Activated T-cell treated with anti-CD3 and anti-CD28 coated beads, Interleukin-2, amount 50 U/mL, for 72 hours (primary cell): ENCODE data around the gene SDCBP2. TPM values are rescaled to one million over a fixed set of nuclear protein-coding genes. Genes with fewer than 3 reads are reported as not detected.

Experiments
- ATAC-seq, 2 donors: fragments of 150-1000 bp; cut with Tn5 transposase; replicated peaks in 1 of 2; 2 replicates each; pipeline ENCODE4 v1.10.0; 2021; ENCODE audit warnings: moderate library complexity in 2 of 2, mild to moderate bottlenecking in 1 of 2
- DNase-seq, 2 donors: peaks; one replicate each; pipeline ENCODE4 v3.0.0; 2021 to 2022; ENCODE audit warnings: mixed read lengths in 1 of 2
- H3K27ac Mint-ChIP-seq: one replicate; pipeline ENCODE4 v1.8.0; 2022; ENCODE audit warnings: mild to moderate bottlenecking, moderate library complexity, mixed read lengths
- H3K27me3 Mint-ChIP-seq: one replicate; pipeline ENCODE4 v1.8.0; 2022; ENCODE audit warnings: low read depth, mixed read lengths
- H3K36me3 Mint-ChIP-seq, 2 donors: one replicate each; pipeline ENCODE4 v1.8.0; 2022; ENCODE audit warnings: mixed read lengths in 2 of 2, mild to moderate bottlenecking in 1 of 2; ENCODE audit not compliant: insufficient read depth in 2 of 2
- H3K4me1 Mint-ChIP-seq: one replicate; pipeline ENCODE4 v1.8.0; 2022; ENCODE audit warnings: low read depth, mixed read lengths
- H3K4me3 Mint-ChIP-seq, 2 donors: one replicate each; pipeline ENCODE4 v1.8.0; 2022; ENCODE audit warnings: mild to moderate bottlenecking in 2 of 2, mixed read lengths in 2 of 2, moderate library complexity in 2 of 2
- H3K9me3 Mint-ChIP-seq, 2 donors: one replicate each; pipeline ENCODE4 v1.8.0; 2022; ENCODE audit warnings: mixed read lengths in 2 of 2
- total RNA-seq, 2 donors: library from RNA; stranded (reverse); gene quantifications; one replicate each; pipeline ENCODE4 v1.2.3, GENCODE V29; 2022

SDCBP2 gene
- total RNA-seq, 2 donors from 2014 or later, result 11.0 to 11.5 TPM

DNA sequence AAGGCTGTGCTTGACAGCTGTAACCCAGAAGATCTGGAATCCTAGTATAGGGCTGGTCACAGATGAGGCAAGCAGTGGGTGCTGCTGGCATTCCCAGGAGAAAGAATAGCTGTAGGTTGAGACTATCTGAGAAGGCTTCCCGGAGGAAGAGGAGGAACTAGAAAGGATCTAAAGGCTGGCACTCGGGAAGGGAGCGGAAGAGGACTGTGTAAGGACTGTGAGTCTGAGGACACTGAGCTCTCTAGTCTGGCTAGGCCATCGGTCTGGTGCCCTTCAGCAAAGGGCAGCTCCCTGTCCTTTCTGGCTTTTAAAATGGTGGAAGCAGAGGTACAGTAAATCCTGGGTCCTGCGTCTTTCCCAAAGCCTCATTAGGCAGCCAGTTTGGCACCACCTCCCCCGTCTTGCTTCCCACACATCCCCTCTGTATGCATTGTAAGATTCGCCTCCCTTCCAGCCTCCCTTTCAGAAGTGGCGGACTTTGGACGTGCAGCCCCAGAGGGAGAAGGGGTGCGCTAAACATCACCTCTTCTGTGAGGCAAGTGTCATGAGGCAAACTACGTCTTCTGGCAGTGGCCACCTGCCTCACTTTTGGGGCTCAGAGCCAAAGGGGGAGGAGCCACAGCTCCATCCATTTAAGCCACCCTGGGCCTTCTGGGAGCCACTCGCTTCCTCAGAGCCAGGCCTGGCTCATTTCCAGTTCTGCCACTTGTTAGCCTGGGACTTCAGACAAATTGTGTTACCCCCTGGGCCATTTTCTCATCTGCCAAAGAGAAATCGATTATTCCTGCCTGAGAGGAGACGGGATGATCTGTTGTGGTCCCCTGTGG is 54.2 kb downstream of the SDCBP2 start:
- H3K9me3 Mint-ChIP-seq, result no peaks in the 10 kb centered on the region
- no peak overlapping the region for H3K27ac Mint-ChIP-seq
- no peaks in the 10 kb centered on the region for H3K27me3 Mint-ChIP-seq
- peaks cover 16% of the 10 kb centered on the region for H3K4me1 Mint-ChIP-seq
- H3K4me3 Mint-ChIP-seq, result no peak overlapping the region
- H3K36me3 Mint-ChIP-seq, result no peaks in the 10 kb centered on the region
- DNase-seq, result no peak
- no peak for ATAC-seq

DNA sequence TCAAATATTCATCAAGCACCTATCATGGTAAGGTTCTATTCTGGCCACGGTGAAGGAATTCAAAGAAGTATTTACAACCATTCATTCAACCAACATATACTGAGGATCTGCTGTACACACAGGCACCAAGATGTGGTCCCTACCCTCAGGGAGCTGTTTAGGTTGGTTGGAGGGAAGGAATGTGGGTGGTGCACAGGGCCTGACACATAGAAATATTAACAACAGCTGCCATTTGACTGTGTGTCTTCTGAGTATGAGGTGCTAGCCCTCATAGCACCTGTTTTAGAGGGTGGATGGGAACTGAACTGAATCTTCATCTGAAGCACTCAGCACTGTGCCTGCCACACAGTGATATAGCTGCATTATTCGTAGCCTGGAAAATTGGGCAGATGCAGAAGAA is 55.6 kb downstream of the SDCBP2 start:
- H3K9me3 Mint-ChIP-seq, result no peaks in the 10 kb centered on the region
- no peak for ATAC-seq
- DNase-seq, result no peak
- H3K36me3 Mint-ChIP-seq, result no peaks in the 10 kb centered on the region
- no peaks in the 10 kb centered on the region for H3K27me3 Mint-ChIP-seq
- peaks cover 26% of the 10 kb centered on the region for H3K4me1 Mint-ChIP-seq
- H3K27ac Mint-ChIP-seq, result no peak overlapping the region
- H3K4me3 Mint-ChIP-seq, result no peak overlapping the region

DNA sequence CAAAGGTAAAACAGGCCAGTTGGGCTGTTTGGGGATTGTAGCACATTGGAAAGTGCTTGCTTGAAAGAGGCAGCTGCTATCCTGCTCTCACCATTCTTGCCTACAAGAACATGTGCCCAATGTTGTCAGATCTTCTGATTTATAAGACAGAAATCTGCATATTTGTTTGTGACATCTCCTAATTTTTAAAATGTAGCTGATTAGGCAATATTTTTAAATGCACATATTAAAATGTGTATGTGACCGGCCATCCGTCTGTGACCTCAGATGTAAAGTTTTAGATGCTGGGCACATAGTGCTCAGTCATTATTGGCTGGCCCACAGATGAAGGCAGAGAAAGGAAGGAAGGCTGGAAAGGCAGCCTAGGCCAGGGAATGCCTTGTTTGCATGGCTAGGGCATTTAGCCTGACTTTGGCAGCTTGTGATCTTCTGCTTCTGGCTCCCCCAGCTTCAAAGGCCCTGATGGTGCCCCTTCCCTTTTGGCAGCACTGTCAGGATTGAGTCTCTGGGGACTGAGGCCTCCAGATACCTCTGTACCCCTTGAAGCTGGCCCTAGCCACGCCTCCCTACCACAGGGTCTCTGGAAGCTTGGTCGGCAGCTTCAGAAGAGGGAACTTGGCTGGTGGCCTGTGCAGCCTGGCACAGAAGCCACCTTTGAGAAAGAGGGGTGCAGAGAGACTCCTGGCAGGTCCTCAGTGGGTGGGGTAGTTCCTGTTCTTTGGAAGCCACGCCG is 56.4 kb downstream of the SDCBP2 start:
- Mint-ChIP-seq H3K9me3 (no peaks in the 10 kb centered on the region), H3K27ac (no peak overlapping the region), H3K4me1 (peaks cover 34% of the 10 kb centered on the region), H3K36me3 (no peaks in the 10 kb centered on the region), H3K27me3 (no peaks in the 10 kb centered on the region), H3K4me3 (no peak overlapping the region)
- DNase-seq (no peak), ATAC-seq (no peak)

DNA sequence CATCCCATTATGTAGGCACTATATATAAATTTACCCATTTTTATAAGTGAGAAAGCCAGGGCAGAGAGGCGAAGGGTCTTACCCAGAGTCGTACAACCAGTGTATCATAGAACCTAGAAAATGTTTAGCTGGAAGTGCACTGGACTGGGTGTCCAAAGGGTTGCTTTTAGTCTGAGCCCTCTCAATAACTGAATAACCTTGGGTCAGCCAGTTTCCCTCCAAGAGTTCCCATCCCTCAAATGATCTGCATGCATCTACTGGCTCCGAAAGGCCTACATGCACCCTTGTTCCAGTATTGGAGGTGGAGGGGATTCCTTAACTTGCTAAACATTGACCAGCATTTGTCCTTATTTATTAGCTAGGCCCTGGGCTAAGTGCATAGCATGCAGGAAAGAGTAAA is 59.1 kb downstream of the SDCBP2 start:
- no peak overlapping the region for H3K27ac Mint-ChIP-seq
- DNase-seq, result no peak
- H3K9me3 Mint-ChIP-seq, result no peaks in the 10 kb centered on the region
- no peaks in the 10 kb centered on the region for H3K36me3 Mint-ChIP-seq
- no peaks in the 10 kb centered on the region for H3K27me3 Mint-ChIP-seq
- no peak for ATAC-seq
- peaks cover 53% of the 10 kb centered on the region for H3K4me1 Mint-ChIP-seq
- no peak overlapping the region for H3K4me3 Mint-ChIP-seq

DNA sequence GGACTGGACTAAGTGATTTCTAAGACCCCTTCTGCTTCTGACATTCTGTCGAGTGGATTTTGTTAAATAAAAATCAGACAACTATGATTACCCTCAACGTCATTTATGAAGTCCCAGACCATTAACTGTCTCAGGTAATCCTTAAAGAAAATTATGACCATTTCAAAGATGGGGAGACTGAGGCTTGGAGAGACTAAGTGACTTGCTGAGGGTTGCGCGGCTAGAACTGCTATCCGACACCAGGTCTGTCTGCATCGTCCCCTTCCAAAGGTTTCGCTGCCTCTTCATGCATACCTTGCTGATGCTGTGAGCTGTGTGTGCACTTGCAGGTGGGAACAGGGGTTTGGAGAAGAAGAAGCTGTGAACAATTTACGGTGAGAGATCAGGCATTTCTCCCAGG is 59.7 kb downstream of the SDCBP2 start:
- H3K36me3 Mint-ChIP-seq, result no peaks in the 10 kb centered on the region
- no peak overlapping the region for H3K27ac Mint-ChIP-seq
- H3K9me3 Mint-ChIP-seq, result no peaks in the 10 kb centered on the region
- H3K4me1 Mint-ChIP-seq, result peaks cover 56% of the 10 kb centered on the region
- ATAC-seq, result no peak
- H3K4me3 Mint-ChIP-seq, result no peak overlapping the region
- no peak for DNase-seq
- H3K27me3 Mint-ChIP-seq, result no peaks in the 10 kb centered on the region

DNA sequence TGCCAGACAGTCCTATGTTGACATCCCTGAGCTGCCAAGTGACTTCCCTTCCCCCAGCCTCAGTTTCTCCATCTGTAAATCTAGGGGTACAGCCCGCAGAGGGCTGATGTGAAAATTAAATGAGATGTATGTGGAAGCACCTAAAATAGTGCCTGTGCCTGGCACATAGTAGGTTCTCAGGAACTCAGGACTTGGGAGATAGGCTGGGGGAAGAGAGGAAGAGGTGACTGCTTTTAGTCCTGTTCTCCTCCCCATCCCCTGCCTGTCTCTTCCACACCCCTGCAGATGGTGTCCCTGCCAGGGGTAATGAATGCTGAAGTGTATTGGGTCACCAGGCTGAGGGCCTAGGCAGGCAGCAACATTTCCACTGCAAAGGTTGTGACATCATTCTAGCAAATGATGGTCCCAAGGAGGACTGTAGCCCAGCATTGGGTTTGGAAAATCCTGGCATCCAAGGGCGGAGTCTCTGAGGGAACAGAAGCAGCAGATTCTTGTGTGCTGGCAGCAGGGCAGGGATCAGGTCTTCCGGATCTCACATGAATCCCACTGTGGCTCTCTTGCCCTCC is 61.0 kb downstream of the SDCBP2 start:
- no peak for DNase-seq
- peaks cover 0 to 4% of the 10 kb centered on the region in 2 donors for H3K36me3 Mint-ChIP-seq
- H3K4me1 Mint-ChIP-seq, result peaks cover 61% of the 10 kb centered on the region
- no peak for ATAC-seq
- no peaks in the 10 kb centered on the region for H3K9me3 Mint-ChIP-seq
- H3K27ac Mint-ChIP-seq, result no peak overlapping the region
- no peaks in the 10 kb centered on the region for H3K27me3 Mint-ChIP-seq
- H3K4me3 Mint-ChIP-seq, result peak overlapping the region; percentile 54 to 65

DNA sequence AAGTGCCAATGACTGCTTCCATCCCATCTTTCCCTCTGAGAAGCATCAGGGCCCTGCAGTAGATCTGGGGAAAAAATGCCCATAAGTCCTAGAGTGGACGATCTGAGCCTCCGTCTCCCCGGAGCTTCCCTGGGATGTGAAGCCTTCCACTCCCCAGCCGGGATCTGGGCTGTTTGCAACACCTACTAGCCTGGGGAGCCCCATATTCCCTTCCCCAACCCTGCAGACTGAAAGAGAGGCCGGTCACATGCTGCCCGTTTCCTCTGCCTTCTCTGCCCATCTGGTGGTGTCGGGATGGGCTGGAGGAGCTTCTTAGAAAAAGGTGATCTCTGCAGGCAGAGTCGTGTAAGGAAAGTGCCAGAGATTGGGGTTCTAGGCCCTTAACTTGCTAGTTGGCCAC is 61.8 kb downstream of the SDCBP2 start:
- H3K36me3 Mint-ChIP-seq, result peaks cover 2 to 11% of the 10 kb centered on the region in 2 donors
- no peak for ATAC-seq
- no peak overlapping the region for H3K27ac Mint-ChIP-seq
- DNase-seq, result no peak
- no peaks in the 10 kb centered on the region for H3K9me3 Mint-ChIP-seq
- peak overlapping the region; percentile 54 to 65 for H3K4me3 Mint-ChIP-seq
- H3K4me1 Mint-ChIP-seq, result peaks cover 57% of the 10 kb centered on the region
- no peaks in the 10 kb centered on the region for H3K27me3 Mint-ChIP-seq

DNA sequence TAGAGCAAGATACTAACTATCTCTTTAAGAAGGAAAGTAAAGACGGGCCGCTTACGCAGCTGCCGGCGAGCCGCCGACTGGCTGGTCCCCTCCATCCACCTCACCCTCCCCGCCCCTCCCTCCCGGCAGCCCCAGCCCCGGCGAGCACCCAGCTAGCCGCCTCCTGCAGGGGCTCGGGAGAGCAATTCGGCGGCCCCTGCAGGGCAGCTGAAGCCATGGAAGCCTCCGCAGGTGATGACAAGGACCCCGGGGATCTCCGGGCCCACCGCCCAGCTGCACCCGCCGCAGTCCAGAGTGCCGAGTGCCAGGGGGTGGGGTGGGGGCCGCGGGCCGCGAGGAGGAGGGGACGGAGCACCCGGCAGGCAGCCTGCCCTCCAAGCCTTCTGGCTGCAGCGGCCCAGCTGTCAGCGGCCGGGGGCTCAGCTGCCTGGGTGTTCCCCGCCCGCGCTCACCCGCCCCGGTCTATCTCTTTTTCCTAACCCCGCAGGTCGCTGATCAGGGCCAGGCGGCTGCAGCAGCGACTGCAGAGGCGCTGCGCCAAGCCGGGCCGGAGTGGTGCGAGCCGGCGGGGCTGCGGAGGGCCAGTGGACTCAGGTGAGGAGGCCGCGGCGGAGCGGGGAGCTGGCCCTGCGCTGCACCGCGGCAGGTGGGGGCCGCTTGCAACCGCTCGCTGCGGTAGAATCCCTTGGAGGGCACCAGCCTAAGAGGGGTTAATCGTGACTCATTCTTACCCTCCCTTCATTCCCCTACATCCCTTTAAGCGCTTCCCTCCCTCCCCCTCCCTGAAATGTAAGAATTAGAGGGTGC is 62.6 kb downstream of the SDCBP2 start, which contains the start of gene SNPH:
TSS of gene SNPH (plus strand) at position 128 of the 807 bp plus-strand sequence. CDS start 29,946 bp downstream, outside the sequence.
- no peaks in the 10 kb centered on the region for H3K9me3 Mint-ChIP-seq
- peak within 1 kb of the TSS; percentile 94 for H3K27ac Mint-ChIP-seq
- peaks cover 2 to 15% of the 10 kb centered on the region in 2 donors for H3K36me3 Mint-ChIP-seq
- no peaks in the 10 kb centered on the region for H3K27me3 Mint-ChIP-seq
- ATAC-seq (peak; percentile 95), DNase-seq (peak; percentile 77 to 82)
- peak within 1 kb of the TSS; percentile 77 to 91 for H3K4me3 Mint-ChIP-seq
- H3K4me1 Mint-ChIP-seq, result peaks cover 51% of the 10 kb centered on the region

DNA sequence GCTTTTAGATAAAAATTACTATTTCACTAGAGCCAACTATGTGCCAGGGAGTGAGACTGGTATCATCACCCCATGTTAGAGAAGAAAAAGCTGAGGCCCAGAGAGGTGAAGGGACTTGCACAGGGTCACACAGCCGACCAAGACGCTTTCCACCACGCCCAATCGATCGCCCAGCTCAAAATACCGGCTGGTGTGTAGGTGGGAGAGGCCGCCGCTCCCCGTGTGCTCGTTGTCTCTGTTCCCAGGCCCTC is 63.1 kb downstream of the SDCBP2 start:
- DNase-seq, result no peak
- H3K4me1 Mint-ChIP-seq, result peaks cover 46% of the 10 kb centered on the region
- peaks cover 2 to 15% of the 10 kb centered on the region in 2 donors for H3K36me3 Mint-ChIP-seq
- no peaks in the 10 kb centered on the region for H3K9me3 Mint-ChIP-seq
- no peaks in the 10 kb centered on the region for H3K27me3 Mint-ChIP-seq
- H3K27ac Mint-ChIP-seq, result peak overlapping the region; percentile 94
- no peak for ATAC-seq
- H3K4me3 Mint-ChIP-seq, result peak overlapping the region; percentile 77 to 91

DNA sequence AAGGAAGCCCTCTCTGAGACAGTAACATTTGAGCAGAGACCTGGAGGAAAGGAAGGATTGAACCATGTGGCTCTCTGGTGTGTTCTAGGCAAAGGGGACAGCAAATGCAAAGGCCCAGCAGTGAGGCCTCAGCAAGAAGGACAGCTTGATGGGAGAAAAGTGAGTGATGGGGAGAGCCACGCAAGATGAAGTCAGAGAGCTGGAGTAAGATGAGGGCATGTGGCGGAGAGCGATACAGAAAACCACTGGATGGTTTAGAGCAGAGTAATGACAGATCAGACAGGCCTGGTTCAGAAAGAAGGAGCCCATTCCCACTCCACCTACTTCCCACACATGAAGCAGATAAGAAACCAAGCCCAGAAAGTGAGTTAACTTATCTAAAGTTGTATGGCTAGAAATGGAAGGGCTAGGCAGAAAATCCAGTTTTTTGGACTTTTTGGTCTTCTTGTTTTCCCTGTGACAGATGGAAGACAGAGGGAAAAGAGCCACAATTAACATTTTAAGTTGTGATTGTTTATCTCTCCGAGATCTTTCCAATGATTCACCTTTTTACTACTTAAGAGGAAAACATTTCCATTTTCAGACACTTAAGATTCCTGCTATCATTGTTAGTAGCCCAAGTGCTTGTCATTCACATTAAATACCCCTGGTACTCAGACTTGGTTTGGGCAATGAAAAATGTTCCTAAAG is 63.6 kb downstream of the SDCBP2 start:
- H3K27me3 Mint-ChIP-seq, result no peaks in the 10 kb centered on the region
- peak overlapping the region; percentile 77 to 91 for H3K4me3 Mint-ChIP-seq
- H3K4me1 Mint-ChIP-seq, result peaks cover 45% of the 10 kb centered on the region
- peak overlapping the region; percentile 94 for H3K27ac Mint-ChIP-seq
- DNase-seq, result no peak
- H3K36me3 Mint-ChIP-seq, result peaks cover 2 to 15% of the 10 kb centered on the region in 2 donors
- no peaks in the 10 kb centered on the region for H3K9me3 Mint-ChIP-seq
- no peak for ATAC-seq

DNA sequence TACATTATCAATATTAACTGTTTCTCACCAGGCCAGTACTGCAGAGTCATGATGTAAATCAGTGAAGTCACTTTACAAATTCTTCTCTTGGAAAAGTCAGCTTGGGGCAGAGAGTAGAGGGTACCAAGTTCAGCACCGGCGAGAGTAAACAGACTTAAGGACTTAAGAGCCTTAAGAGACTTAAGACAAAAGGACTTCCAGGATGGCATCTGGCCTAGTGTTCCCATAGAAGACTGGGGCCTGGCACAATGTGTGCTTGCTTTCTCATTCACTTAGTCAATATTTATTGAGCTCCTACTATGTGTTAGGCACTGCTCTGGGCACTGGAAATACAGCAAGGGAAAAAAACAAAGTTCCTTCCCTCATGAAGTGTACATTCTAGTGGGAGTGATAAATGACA is 64.2 kb downstream of the SDCBP2 start:
- H3K4me3 Mint-ChIP-seq, result peak overlapping the region; percentile 77 to 91
- H3K27ac Mint-ChIP-seq, result peak overlapping the region; percentile 94
- H3K4me1 Mint-ChIP-seq, result peaks cover 45% of the 10 kb centered on the region

DNA sequence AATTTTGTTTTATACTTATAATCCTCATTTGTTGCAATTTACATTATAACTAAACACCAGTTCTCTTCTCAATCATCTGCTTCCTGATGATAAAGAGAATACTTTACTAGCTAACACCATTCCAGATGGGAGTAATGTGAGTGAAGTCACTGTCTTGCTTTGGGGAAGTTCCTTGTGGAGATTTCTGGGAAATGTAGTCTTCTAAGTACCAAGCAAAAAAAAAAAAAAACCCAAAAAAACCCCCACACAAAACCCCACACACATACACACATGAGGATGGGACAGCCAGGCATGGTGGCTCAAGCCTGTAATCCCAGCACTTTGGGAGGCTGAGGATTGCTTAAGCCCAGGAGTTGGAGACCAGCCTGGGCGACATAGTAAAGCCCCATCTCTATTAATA is 65.1 kb downstream of the SDCBP2 start:
- H3K27ac Mint-ChIP-seq, result no peak overlapping the region
- no peaks in the 10 kb centered on the region for H3K9me3 Mint-ChIP-seq
- no peaks in the 10 kb centered on the region for H3K27me3 Mint-ChIP-seq
- no peak for ATAC-seq
- peak overlapping the region; percentile 34 to 43 for H3K4me3 Mint-ChIP-seq
- H3K36me3 Mint-ChIP-seq, result peaks cover 2 to 15% of the 10 kb centered on the region in 2 donors
- peaks cover 40% of the 10 kb centered on the region for H3K4me1 Mint-ChIP-seq
- DNase-seq, result no peak

More for the DNA sequence above, 64.2 kb downstream of the SDCBP2 start:
- H3K27me3 Mint-ChIP-seq, result no peaks in the 10 kb centered on the region
- peaks cover 2 to 15% of the 10 kb centered on the region in 2 donors for H3K36me3 Mint-ChIP-seq
- ATAC-seq, result no peak
- no peaks in the 10 kb centered on the region for H3K9me3 Mint-ChIP-seq
- DNase-seq, result no peak
